ENCODE measurements around the gene EEF1A2.

EEF1A2 gene

DNA sequence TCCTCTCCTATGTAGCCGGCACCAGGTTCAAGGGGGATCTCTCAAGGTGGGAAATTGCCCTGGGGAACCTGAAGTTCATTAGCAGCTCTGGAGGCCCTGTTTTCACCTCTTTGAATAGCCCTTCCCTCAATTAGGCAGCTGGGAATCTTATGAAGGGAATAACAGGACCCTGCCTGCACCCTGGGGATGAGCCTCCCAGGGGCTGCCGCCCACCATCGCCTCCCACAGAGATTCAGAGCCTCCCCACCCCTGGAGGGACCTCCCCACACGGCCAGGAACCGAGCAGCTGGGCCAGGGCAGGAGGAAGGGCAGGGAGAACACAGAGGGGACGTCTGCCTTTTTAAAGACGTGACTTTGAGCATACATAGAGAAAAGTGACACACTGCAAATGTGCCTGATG, 4.6 kb upstream of the EEF1A2 start:
- Mint-ChIP-seq H3K36me3 (peaks cover 0 to 3% of the 10 kb centered on the region in 2 donors), H3K4me3 (no peak overlapping the region), H3K27ac (no peak overlapping the region), H3K27me3 (peaks cover 18 to 26% of the 10 kb centered on the region in 2 donors), H3K4me1 (no peaks in the 10 kb centered on the region), H3K9me3 (peaks cover 4 to 10% of the 10 kb centered on the region in 2 donors)
- DNase-seq (no peak), ATAC-seq (replicated peaks) (no peak)

DNA sequence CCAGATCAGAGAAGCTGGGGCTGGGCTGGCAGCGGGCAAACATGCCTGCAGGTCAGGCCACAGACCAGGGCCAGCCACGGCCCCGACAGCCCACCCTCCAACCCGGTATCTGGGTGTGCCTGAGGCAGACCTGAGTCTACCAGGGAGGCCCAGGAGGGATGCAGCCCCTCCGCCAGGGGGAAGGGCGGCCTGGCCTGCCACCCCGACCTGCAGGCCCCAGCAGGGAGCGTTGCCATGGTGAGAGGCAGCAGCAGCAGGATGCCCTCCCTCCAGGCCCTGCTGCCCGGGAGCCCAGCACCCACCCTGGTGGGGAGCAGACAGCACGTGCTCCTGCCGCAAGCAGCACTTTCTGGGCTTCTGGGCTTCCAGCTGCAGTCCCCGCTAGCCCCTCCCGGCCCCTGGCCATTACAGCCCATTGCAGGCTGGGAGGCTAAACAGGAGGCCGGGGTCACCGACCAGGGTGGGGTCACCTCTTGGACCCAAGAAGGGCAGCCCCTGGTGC, 3.8 kb upstream of the EEF1A2 start:
- peaks cover 10 to 25% of the 10 kb centered on the region in 2 donors for H3K27me3 Mint-ChIP-seq
- H3K36me3 Mint-ChIP-seq, result peaks cover 0 to 3% of the 10 kb centered on the region in 2 donors
- H3K4me3 Mint-ChIP-seq, result no peak overlapping the region
- no peak overlapping the region for H3K27ac Mint-ChIP-seq
- ATAC-seq (replicated peaks) (no peak), DNase-seq (no peak)
- H3K4me1 Mint-ChIP-seq, result peaks cover 0 to 5% of the 10 kb centered on the region in 2 donors
- peaks cover 4 to 10% of the 10 kb centered on the region in 2 donors for H3K9me3 Mint-ChIP-seq

DNA sequence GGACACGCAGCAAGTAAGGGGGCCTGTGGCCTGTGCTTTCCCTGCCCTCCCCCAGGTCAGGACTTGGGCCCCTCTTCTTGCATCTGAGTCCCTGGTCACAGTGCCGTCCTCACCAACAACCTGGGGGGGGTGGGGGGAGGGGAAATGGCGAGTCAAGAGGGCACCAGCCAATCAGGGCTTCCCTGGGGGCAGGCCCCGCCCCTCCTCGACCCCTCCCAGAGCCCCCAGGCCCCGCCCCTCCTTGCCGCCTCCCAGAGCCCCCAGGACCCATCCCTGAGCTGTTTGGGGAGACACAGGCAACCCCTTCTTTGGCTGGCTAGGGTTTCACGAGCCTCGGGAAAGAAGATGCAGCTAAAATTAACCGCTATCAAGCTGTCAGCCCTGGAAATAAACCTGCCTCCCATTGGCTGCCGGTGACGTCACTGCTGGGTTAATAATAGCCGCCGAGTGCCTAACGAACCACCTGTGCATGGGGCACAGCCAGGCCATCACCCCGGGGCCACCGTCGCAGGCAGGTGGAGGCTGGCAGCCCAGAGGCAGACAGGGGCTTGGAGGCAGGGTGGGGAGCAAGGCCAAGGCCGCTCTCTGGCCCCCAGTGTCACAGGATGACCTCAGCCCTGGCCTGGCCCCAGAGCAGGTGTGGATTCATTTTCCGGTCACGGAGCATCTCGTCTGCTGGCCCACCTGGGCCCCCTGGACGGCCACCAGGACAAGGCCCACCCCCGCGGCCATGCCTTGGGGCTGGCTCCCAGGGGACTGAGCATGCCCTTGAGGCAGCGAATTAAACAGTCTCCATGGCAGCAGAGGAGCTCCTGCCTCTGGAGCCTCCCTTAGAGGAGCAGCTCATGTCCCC, 3.2 kb upstream of the EEF1A2 start:
- ATAC-seq (replicated peaks), result no peak
- H3K27me3 Mint-ChIP-seq, result peaks cover 15 to 27% of the 10 kb centered on the region in 2 donors

DNA sequence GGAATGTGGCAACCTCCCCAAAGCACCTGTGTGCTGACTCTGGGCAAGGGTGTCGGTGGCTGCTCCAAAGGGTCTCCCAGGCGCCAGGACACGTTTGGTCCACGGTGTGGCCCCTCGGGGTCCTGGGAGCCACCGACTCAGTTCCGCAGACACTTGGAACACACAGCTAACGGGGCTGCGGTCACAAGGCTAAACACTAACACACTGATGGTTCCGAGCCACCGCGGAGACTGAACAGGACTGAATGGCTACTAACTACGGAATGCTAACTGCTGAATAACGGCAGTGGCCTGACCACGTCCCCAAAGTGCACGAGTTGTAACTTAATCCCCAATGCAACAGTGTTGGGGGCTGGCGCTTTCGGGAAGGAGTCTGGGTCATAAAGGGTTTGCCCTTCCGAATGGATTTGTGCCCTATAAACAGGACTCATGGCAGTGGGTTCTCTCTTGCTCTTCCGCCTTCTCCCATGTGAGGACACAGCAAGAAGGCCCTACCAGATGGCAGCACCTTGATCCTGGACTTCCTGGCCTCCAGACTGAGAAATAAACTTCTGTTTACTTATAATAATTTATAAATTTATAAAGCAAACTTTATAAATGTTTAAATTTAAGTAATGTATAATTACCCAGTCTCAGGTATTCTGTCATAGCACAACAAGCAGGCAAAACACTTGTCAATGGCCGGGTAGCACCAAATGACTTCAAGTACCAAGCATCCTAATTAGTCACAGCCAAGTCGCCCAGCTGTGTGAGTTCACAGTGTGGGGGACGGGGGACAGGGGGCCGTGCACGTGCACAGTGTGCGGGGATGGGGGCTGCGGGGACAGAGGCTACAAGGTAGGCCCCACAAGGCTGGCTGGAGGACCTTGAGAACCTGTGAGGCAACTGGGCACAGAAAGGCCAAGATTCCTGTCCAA, 2.3 kb upstream of the EEF1A2 start:
- H3K27ac Mint-ChIP-seq, result no peak overlapping the region
- ATAC-seq (replicated peaks), result no peak
- no peak overlapping the region for H3K4me3 Mint-ChIP-seq
- H3K9me3 Mint-ChIP-seq, result peaks cover 4 to 10% of the 10 kb centered on the region in 2 donors
- peaks cover 0 to 3% of the 10 kb centered on the region in 2 donors for H3K36me3 Mint-ChIP-seq
- DNase-seq, result no peak
- peaks cover 6 to 20% of the 10 kb centered on the region in 2 donors for H3K4me1 Mint-ChIP-seq
- H3K27me3 Mint-ChIP-seq, result peaks cover 19 to 31% of the 10 kb centered on the region in 2 donors

More for the DNA sequence above, 3.2 kb upstream of the EEF1A2 start:
- no peak for DNase-seq
- Mint-ChIP-seq H3K4me3 (no peak overlapping the region), H3K27ac (no peak overlapping the region), H3K36me3 (peaks cover 0 to 3% of the 10 kb centered on the region in 2 donors), H3K9me3 (peaks cover 4 to 10% of the 10 kb centered on the region in 2 donors), H3K4me1 (peaks cover under 1 to 11% of the 10 kb centered on the region in 2 donors)

DNA sequence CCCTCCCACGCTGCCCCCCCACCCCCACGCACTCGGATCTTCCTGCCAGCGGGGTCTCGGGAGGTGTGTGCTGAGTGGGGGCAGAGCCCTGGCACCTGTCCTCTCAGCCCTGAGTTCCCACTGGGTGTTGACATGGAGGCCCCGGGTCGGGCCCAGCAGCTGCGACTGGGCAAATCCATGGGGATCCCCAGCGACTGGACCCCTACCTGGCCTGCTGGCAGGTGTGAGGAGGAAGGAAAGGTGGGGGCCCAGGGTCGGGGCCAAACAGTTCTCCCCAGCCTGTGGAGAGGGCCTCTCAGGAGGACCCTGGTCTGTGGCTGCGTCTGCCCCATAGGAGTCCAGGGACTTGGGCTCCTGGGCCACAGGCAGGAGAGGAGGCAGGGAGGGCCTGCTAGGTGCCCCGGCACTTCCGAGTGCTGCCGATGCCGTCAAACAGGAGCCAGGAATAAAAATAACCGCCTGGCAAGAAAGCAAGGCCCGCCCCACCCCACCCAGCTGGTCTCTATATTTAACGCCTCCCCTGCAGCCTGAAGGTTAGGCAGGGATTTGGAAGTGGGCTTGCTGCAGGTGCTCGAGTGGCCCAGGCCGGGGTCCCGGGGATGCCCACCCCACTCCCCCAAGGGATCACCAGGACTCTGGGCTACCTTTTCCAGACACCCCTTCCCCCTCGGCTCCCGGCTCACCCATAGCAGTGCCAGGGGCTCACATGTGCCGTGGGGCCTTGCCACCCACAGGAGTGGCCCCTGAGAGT, 1.4 kb upstream of the EEF1A2 start:
- H3K4me1 Mint-ChIP-seq, result peaks cover 7 to 20% of the 10 kb centered on the region in 2 donors
- H3K9me3 Mint-ChIP-seq, result peaks cover 4 to 7% of the 10 kb centered on the region in 2 donors
- H3K36me3 Mint-ChIP-seq, result peaks cover 0 to 3% of the 10 kb centered on the region in 2 donors
- H3K27ac Mint-ChIP-seq, result no peak overlapping the region
- no peak for DNase-seq
- peaks cover 19 to 34% of the 10 kb centered on the region in 2 donors for H3K27me3 Mint-ChIP-seq
- peak overlapping the region in 1 of 2 donors; percentile 13 for H3K4me3 Mint-ChIP-seq
- ATAC-seq (replicated peaks), result no peak

DNA sequence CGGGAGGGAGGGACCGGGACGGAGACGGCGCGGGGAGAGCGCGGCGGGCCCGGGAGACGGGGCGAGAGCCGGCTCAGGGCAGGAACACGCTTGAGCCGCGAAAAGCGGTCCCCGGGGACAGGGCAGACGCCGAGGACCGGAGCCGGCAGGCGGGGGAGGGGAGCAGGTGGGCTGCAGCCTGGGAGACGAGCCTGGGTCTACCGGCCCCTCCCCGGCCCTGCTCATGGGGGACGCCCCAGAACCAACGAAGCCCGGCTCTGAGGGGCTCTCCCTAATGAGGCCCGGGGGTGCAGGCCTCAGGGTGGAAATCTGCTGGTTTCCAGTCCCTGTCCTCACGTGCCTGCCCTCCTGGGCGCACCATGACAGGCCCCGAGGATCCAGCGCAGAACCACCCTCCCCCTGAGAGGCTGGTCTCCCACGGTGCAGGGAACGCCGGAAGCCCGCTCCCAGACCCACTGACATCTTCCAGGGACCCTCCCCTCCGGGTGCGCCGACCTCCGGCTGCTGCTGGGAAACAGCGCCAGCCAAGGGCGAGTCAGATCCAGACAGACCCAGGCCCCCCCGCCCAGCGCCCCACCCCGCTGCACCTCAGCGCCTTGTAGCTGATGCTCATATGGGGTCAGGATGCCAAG, 571 bp upstream of the EEF1A2 start:
- ATAC-seq (replicated peaks), result peak; percentile 17 to 25
- Mint-ChIP-seq H3K27me3 (peaks cover 16 to 35% of the 10 kb centered on the region in 2 donors), H3K9me3 (no peaks in the 10 kb centered on the region), H3K27ac (no peak overlapping the region), H3K36me3 (no peaks in the 10 kb centered on the region), H3K4me1 (peaks cover 7 to 20% of the 10 kb centered on the region in 2 donors), H3K4me3 (peak overlapping the region in 1 of 2 donors; percentile 62)
- DNase-seq, result no peak

DNA sequence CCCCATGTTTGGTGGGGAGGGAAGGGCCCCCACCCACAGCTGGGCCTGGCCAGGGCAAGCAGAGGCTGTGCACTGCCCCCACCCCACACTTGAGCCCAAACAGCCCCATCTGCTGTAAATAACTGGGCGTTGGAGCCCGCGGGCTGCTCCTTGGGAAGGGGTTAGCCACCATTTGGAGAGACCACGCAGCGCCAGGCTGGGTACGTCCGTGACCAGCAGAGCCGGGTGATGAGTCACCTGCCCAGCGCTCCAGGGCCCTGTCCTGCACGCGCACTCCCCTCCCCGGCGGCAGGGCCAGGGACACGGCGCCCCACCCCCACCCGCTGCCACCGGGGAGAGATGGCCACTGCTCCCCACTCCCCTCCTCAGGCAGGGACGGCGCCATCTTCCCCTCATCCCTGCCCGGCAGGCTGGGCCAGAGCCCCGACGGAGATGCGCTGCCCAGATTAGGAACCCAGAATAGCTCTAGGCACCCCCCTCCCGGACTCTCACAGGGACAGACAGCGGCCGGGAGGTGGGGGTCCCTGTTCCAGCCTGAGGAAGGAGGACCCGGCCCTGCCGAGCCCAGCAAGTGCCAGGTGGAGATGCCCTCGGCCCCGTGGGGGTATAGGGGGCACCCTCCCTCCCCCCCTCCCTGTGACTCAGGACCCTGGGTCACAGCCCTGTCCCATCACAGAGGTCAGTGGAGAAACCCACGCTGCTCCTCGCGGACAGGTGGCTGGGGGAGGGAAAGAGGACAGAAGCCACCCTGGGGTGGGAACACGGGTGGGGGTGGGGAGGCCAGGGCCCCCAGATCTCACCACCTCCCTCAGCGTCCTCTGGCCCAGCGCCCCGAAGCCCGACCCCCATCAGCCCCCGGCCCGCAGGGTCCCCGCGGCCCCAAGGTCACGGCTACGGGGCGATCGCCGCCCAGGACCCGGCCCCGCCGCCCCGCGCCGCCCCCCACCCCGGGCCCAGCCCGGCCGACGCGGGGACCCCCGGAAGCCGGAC, 642 bp downstream of the EEF1A2 start:
- H3K4me1 Mint-ChIP-seq, result peaks cover 7 to 20% of the 10 kb centered on the region in 2 donors
- H3K4me3 Mint-ChIP-seq, result peak overlapping the region; percentile 46 to 66
- no peaks in the 10 kb centered on the region for H3K36me3 Mint-ChIP-seq
- ATAC-seq (replicated peaks), result no peak
- DNase-seq, result no peak
- H3K9me3 Mint-ChIP-seq, result no peaks in the 10 kb centered on the region
- H3K27me3 Mint-ChIP-seq, result peaks cover 9 to 35% of the 10 kb centered on the region in 2 donors
- no peak overlapping the region for H3K27ac Mint-ChIP-seq

DNA sequence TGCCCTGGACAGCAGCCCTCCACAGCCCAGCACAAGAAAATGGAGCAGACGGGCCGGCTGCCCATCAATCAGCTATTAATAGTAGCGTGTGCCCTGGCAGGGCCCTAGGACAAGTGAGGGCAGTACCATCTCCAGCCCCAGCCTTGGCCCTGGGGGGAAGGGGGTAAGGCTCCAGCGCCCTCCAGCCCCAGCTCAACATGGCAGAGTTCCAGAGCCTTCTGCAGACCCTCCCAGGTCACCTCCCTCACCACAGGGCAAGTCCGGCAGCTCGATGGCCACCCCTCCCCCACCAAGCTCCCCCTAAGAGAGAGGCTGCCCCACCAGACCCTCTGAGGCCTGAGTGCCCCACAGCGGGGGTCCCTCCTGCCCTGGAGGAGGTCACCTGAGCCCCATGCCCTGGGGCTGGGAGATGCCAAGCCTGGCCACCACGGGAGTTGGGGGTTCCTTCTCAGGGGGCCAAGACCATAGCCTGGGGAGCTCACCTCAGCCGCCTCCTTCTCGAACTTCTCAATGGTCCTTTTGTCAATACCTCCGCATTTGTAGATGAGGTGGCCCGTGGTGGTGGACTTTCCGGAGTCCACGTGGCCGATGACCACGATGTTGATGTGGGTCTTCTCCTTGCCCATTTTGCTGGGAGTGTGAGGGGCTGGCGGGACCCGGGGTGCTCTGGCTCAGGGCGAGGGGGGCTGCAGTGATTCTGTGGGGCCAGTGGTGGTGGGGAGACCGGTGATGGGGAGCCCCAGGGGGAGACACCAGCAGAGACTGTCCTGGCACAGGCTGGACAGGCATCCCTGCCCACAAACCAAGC, 1.5 kb downstream of the EEF1A2 start:
- no peaks in the 10 kb centered on the region for H3K36me3 Mint-ChIP-seq
- peak overlapping the region; percentile 51 for H3K27ac Mint-ChIP-seq
- DNase-seq, result no peak
- H3K4me1 Mint-ChIP-seq, result peaks cover 7 to 20% of the 10 kb centered on the region in 2 donors
- peak overlapping the region in 1 of 2 donors; percentile 50 for H3K4me3 Mint-ChIP-seq
- H3K27me3 Mint-ChIP-seq, result peaks cover 18 to 35% of the 10 kb centered on the region in 2 donors
- H3K9me3 Mint-ChIP-seq, result peaks cover 2 to 5% of the 10 kb centered on the region in 2 donors
- ATAC-seq (replicated peaks), result no peak

DNA sequence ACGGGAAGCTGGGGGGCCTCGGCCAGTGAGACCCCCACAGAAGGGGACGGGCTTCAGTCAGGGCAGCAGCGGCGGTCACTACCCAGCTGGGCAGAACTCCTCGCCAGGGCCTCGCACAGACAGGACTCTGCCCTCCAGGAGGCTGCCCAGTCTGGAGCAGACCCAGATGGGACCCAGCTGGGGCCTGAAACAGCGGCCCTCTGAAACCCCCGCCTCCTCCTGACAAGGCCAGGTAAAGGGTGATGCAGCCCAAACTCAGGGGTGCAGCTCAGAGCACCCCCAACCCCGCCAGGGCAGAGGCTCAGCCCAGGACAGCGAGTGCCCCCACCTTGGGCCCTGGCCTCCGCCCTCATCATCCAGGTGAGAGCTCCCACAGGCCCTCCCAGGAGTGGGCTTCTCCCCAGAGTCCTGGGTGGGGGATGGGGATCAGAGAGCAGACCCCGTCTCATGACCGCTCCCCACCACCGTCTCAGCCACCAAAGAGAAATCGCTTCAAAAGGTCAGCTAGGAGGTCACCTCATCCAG, 2.2 kb downstream of the EEF1A2 start:
- peak overlapping the region; percentile 51 for H3K27ac Mint-ChIP-seq
- H3K4me1 Mint-ChIP-seq, result peaks cover 7 to 20% of the 10 kb centered on the region in 2 donors
- ATAC-seq (replicated peaks), result peak; percentile 19 to 25
- H3K27me3 Mint-ChIP-seq, result peaks cover 20 to 36% of the 10 kb centered on the region in 2 donors
- no peaks in the 10 kb centered on the region for H3K36me3 Mint-ChIP-seq
- H3K9me3 Mint-ChIP-seq, result peaks cover 8% of the 10 kb centered on the region in 2 donors
- H3K4me3 Mint-ChIP-seq, result peak overlapping the region; percentile 50 to 65
- no peak for DNase-seq

DNA sequence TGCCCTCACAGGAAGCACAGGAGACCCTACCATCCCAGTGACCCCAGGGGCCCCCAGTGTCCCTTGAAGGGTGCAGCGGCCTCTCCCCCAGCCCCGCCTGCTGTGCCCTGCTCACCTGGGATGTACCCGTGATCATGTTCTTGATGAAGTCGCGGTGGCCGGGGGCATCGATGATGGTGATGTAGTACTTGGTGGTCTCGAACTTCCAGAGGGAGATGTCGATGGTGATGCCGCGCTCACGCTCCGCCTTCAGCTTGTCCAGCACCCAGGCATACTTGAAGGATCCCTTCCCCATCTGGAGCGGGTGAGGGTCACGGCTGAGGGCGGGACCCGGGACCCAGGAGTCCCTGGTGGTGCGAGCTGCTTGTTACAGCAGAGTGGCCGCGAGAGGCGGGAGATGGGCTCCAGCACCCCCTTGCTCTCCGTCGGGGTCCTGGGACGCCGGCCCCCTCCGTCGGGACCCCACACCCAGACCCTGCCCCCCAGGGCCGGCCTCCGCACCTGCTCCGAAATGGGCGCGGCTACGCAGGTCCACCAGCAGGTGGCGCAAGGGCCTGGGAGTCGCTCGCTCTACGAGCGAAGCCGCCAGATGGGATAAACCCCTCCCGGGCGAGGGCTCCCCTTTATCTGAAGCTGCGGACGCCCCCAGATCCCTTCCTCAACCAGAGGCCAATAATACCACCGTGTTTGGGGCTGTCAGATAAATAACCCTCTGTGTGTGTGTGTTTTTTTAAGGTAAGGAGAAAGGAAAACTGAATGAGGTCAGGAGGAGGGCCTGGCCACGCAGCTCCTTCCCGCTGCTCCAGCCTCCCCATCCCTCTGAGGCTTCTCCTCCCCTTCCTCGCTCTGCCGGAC, 2.9 kb downstream of the EEF1A2 start:
- peak overlapping the region; percentile 65 to 66 for H3K4me3 Mint-ChIP-seq
- H3K27ac Mint-ChIP-seq, result no peak overlapping the region
- peaks cover 25 to 43% of the 10 kb centered on the region in 2 donors for H3K27me3 Mint-ChIP-seq
- H3K36me3 Mint-ChIP-seq, result no peaks in the 10 kb centered on the region
- ATAC-seq (replicated peaks) (peak; percentile 76 to 78), DNase-seq (peak; percentile 39)
- H3K9me3 Mint-ChIP-seq, result peaks cover 8 to 11% of the 10 kb centered on the region in 2 donors
- peaks cover 7 to 20% of the 10 kb centered on the region in 2 donors for H3K4me1 Mint-ChIP-seq

Data from stimulated activated naive B cell treated with anti-CD40 and anti-IgM and Interleukin-4, amounts not matched to agents 10 μg/mL and 1 μg/mL and 100 μg/mL, for 72 hours (primary cell).